GF-D8 (cell line): ENCODE measurements around the gene ENTPD6.

ENCODE experiments used
- DNase-seq: peaks from one replicate; lab custom pipeline; 2025; lab: John Stamatoyannopoulos, UW

The ENTPD6 gene

GRCh38 chr20:25188218-25188617, 7.3 kb upstream of the ENTPD6 start:
- DNase-seq = no peak

- DNase-seq = no peak
Observed at GRCh38 chr20:25191051-25191450, 4.5 kb upstream of the ENTPD6 start.

GRCh38 chr20:25191689-25192088, 3.8 kb upstream of the ENTPD6 start:
- DNase-seq = no peak

- DNase-seq = no peak
Observed at GRCh38 chr20:25193843-25194242, 1.7 kb upstream of the ENTPD6 start.

- DNase-seq = no peak
Observed at GRCh38 chr20:25194333-25194972, 1.1 kb upstream of the ENTPD6 start.

GRCh38 chr20:25195962-25196785, 662 bp downstream of the ENTPD6 start:
- no peak for DNase-seq

- no peak for DNase-seq
Observed at GRCh38 chr20:25196786-25197120, 1.2 kb downstream of the ENTPD6 start.

- no peak for DNase-seq
Observed at GRCh38 chr20:25197183-25197869, 1.8 kb downstream of the ENTPD6 start.

GRCh38 chr20:25197870-25198190, 2.3 kb downstream of the ENTPD6 start:
- DNase-seq = no peak

- no peak for DNase-seq
Observed at GRCh38 chr20:25198663-25199383, 3.3 kb downstream of the ENTPD6 start.

- no peak for DNase-seq
Observed at GRCh38 chr20:25199473-25200260, 4.2 kb downstream of the ENTPD6 start.

- no peak for DNase-seq
Observed at GRCh38 chr20:25203089-25203488, 7.6 kb downstream of the ENTPD6 start.

GRCh38 chr20:25203871-25204320, 8.4 kb downstream of the ENTPD6 start:
- DNase-seq = no peak

GRCh38 chr20:25204550-25205276, 9.2 kb downstream of the ENTPD6 start:
- peak; percentile 7 for DNase-seq

GRCh38 chr20:25205277-25206062, 10.0 kb downstream of the ENTPD6 start:
- DNase-seq = no peak

- no peak for DNase-seq
Observed at GRCh38 chr20:25206063-25206403, 10.5 kb downstream of the ENTPD6 start.

- no peak for DNase-seq
Observed at GRCh38 chr20:25206548-25206947, 11.0 kb downstream of the ENTPD6 start.

- no peak for DNase-seq
Observed at GRCh38 chr20:25207149-25207959, 11.8 kb downstream of the ENTPD6 start.

- no peak for DNase-seq
Observed at GRCh38 chr20:25207960-25208534, 12.5 kb downstream of the ENTPD6 start.
